AG09319 (cell line): ENCODE measurements around the gene TTC28.

ENCODE experiments used
- DNase-seq: peaks from one replicate; pipeline ENCODE4 v3.0.0-alpha.2; 2010; ENCODE audit warnings: low read depth; ENCODE audit errors: extremely low read depth
- CTCF ChIP-seq: IDR thresholded peaks from 2 replicates; pipeline ENCODE4 v1.5.1; 2011; ENCODE audit warnings: low read depth, mild to moderate bottlenecking, inconsistent platforms, low read length, moderate library complexity

The TTC28 gene

GRCh38 chr22:28594076-28594796 lies 85.4 kb downstream of the TTC28 start:
- DNase-seq: no peak
- no peak for TF ChIP-seq CTCF

- DNase-seq: no peak
- no peak for TF ChIP-seq CTCF
These were observed 86.3 kb downstream of the TTC28 start for GRCh38 chr22:28593299-28593698.

- no peak for TF ChIP-seq CTCF
- no peak for DNase-seq
These were observed 90.4 kb downstream of the TTC28 start for GRCh38 chr22:28589102-28589750.

- DNase-seq: no peak
- no peak for TF ChIP-seq CTCF
These were observed 94.3 kb downstream of the TTC28 start for GRCh38 chr22:28585324-28585723.

GRCh38 chr22:28582806-28583205 lies 96.8 kb downstream of the TTC28 start:
- no peak for TF ChIP-seq CTCF
- peak; percentile 81 for DNase-seq

GRCh38 chr22:28581016-28581415 lies 98.6 kb downstream of the TTC28 start:
- TF ChIP-seq CTCF: no peak
- DNase-seq: no peak

- no peak for DNase-seq
- TF ChIP-seq CTCF: no peak
These were observed 103.5 kb downstream of the TTC28 start for GRCh38 chr22:28576162-28576561.
